GM06990 (cell line): Measurements from ENCODE around the gene ENO4.

ENCODE experiments used
- DNase-seq: peaks from one replicate; pipeline ENCODE4 v3.0.0-alpha.2; 2011; ENCODE audit not compliant: insufficient read length; ENCODE audit errors: extremely low read depth
- H3K27me3 ChIP-seq: replicated peaks from 2 replicates; pipeline ENCODE4 v1.6.0; 2011; ENCODE audit warnings: low read length; ENCODE audit not compliant: control insufficient read depth, insufficient read depth
- H3K36me3 ChIP-seq: 2 replicates; pipeline ENCODE4 v1.5.1; 2011; ENCODE audit warnings: low read length; ENCODE audit not compliant: control insufficient read depth, insufficient read depth
- H3K4me3 ChIP-seq: replicated peaks from 2 replicates; pipeline ENCODE4 v1.5.1; 2011; ENCODE audit warnings: low read depth, mild to moderate bottlenecking, control low read depth, low read length
- CTCF ChIP-seq: IDR thresholded peaks from 2 replicates; pipeline ENCODE4 v1.5.1; 2011; ENCODE audit warnings: low read length, control low read depth, mild to moderate bottlenecking, inconsistent platforms; ENCODE audit not compliant: insufficient read depth, poor library complexity, severe bottlenecking

ENO4 gene

GRCh38 chr10:116864436-116864835 is 15.1 kb downstream of the ENO4 start:
- TF ChIP-seq CTCF, result no peak
- Histone ChIP-seq H3K36me3 (no peaks in the 10 kb centered on the region), H3K27me3 (no peaks in the 10 kb centered on the region), H3K4me3 (no peak overlapping the region)
- no peak for DNase-seq

- no peak for DNase-seq
- no peaks in the 10 kb centered on the region for H3K27me3 ChIP-seq
- H3K4me3 ChIP-seq, result no peak overlapping the region
- no peaks in the 10 kb centered on the region for H3K36me3 ChIP-seq
- TF ChIP-seq CTCF, result no peak
Measured at GRCh38 chr10:116866066-116866465, 16.8 kb downstream of the ENO4 start.

- Histone ChIP-seq H3K36me3 (no peaks in the 10 kb centered on the region), H3K4me3 (no peak overlapping the region), H3K27me3 (no peaks in the 10 kb centered on the region)
- no peak for TF ChIP-seq CTCF
- DNase-seq, result no peak
Measured at GRCh38 chr10:116866987-116867595, 17.8 kb downstream of the ENO4 start.

- DNase-seq, result no peak
- no peaks in the 10 kb centered on the region for H3K36me3 ChIP-seq
- H3K4me3 ChIP-seq, result no peak overlapping the region
- H3K27me3 ChIP-seq, result no peaks in the 10 kb centered on the region
- TF ChIP-seq CTCF, result no peak
Measured at GRCh38 chr10:116868198-116868676, 18.9 kb downstream of the ENO4 start.

GRCh38 chr10:116868722-116869121 is 19.4 kb downstream of the ENO4 start:
- no peak for TF ChIP-seq CTCF
- no peaks in the 10 kb centered on the region for H3K27me3 ChIP-seq
- no peaks in the 10 kb centered on the region for H3K36me3 ChIP-seq
- DNase-seq, result no peak
- no peak overlapping the region for H3K4me3 ChIP-seq

GRCh38 chr10:116870949-116871348 is 21.6 kb downstream of the ENO4 start:
- no peaks in the 10 kb centered on the region for H3K36me3 ChIP-seq
- no peak for TF ChIP-seq CTCF
- DNase-seq, result no peak
- no peak overlapping the region for H3K4me3 ChIP-seq
- H3K27me3 ChIP-seq, result no peaks in the 10 kb centered on the region
